Esophagus squamous epithelium (tissue), 5 donors: ENCODE measurements around the gene DOCK11. TPM values are rescaled to one million over a fixed set of nuclear protein-coding genes. Genes with fewer than 3 reads are reported as not detected.

ENCODE experiments used
- DNase-seq: peaks from one replicate; lab custom pipeline; 2025; lab: John Stamatoyannopoulos, UW
- H3K27ac ChIP-seq, 4 donors: fragments of 200-600 bp; sonication (generic); one replicate each; pipeline ENCODE4 v1.5.1; 2016 to 2019; ENCODE audit warnings: mild to moderate bottlenecking in 1 of 4
- H3K27me3 ChIP-seq, 4 donors: fragments of 200-600 bp; sonication (generic); 1 replicate in 3 of 4; 2 replicates in 1 of 4; pipeline versions ENCODE4 v1.5.1 to v1.6.0; 2017 to 2021; ENCODE audit warnings: antibody characterized with exemption in 1 of 4
- H3K36me3 ChIP-seq, 3 donors: fragments of 200-600 bp; sonication (generic); one replicate each; pipeline ENCODE4 v1.5.1; 2016 to 2019
- H3K4me1 ChIP-seq, 3 donors: fragments of 200-600 bp; sonication (generic); one replicate each; pipeline ENCODE4 v1.5.1; 2017 to 2019
- H3K4me3 ChIP-seq, 4 donors: fragments of 200-600 bp; sonication (generic); 1 replicate in 3 of 4; 2 replicates in 1 of 4; pipeline ENCODE4 v1.5.1; 2016 to 2019; ENCODE audit warnings: mild to moderate bottlenecking in 2 of 4, moderate library complexity in 1 of 4
- H3K9me3 ChIP-seq, 3 donors: fragments of 200-600 bp; sonication (generic); one replicate each; pipeline ENCODE4 v1.5.1; 2016 to 2019
- CTCF ChIP-seq, 6 experiments: fragments of 450-650 bp in 4 of 6; fragments of 200-600 bp in 2 of 6; sonication (generic) in 2 of 6; IDR thresholded peaks; one replicate each; pipeline ENCODE4 v1.5.1; 2016 to 2019; ENCODE audit warnings: antibody characterized with exemption in 6 of 6, mild to moderate bottlenecking in 4 of 6, moderate library complexity in 4 of 6
- POLR2A ChIP-seq, 4 donors: fragments of 450-650 bp; IDR thresholded peaks; one replicate each; pipeline ENCODE4 v1.6.1; 2017; ENCODE audit warnings: antibody characterized with exemption in 4 of 4, mild to moderate bottlenecking in 4 of 4, moderate library complexity in 3 of 4
- WGBS, 2 donors: methylation state at CpG; one replicate each; pipeline ENCODE4 v1.1.5; 2018; 5-methylcytosine and 5-hydroxymethylcytosine counted together
- intact Hi-C: fragments of 100-400 bp; cut with DNase I; formaldehyde crosslinking; loops from one replicate; pipeline ENCODE4 v1.15.0; 2022
- total RNA-seq, 4 donors: library from RNA; depleted of rRNA; stranded (reverse); fragments of >200 nt; gene quantifications; one replicate each; pipeline ENCODE4 v1.1.0, GENCODE V29; 2016
- donor health status: DM: yes; HTN: yes; CAD: no.

DOCK11 gene
- total RNA-seq, 4 donors from 2014 or later, result 1.1 to 16.4 (median 11.0) TPM

- no peak for DNase-seq
These were observed 127.4 kb downstream of the DOCK11 start for GRCh38 chrX:118623062-118623461.

GRCh38 chrX:118626346-118626745 is 130.7 kb downstream of the DOCK11 start:
- intact Hi-C loops, result no loop called here
- WGBS, 2 donors, result 68 to 88% methylated on average over 4 of the region's 4 CpGs
- no peaks in the 10 kb centered on the region for H3K27me3 ChIP-seq

More at GRCh38 chrX:118623062-118623461, 127.4 kb downstream of the DOCK11 start:
- Histone ChIP-seq H3K27ac (no peak overlapping the region), H3K36me3 (peaks cover 0 to 5% (median 0%) of the 10 kb centered on the region in 3 donors), H3K27me3 (no peaks in the 10 kb centered on the region), H3K9me3 (no peaks in the 10 kb centered on the region), H3K4me1 (no peaks in the 10 kb centered on the region), H3K4me3 (no peak overlapping the region)
- TF ChIP-seq POLR2A (IDR thresholded peaks at IDR 0.05) (no peak), CTCF (IDR thresholded peaks at IDR 0.05) (no peak)
- WGBS, 2 donors, result 75 to 100% methylated on average over 3 of the region's 3 CpGs
- intact Hi-C loops, result no loop called here

GRCh38 chrX:118627084-118627758 is 131.6 kb downstream of the DOCK11 start:
- Histone ChIP-seq H3K27me3 (no peaks in the 10 kb centered on the region), H3K4me3 (no peak overlapping the region), H3K9me3 (no peaks in the 10 kb centered on the region), H3K27ac (no peak overlapping the region), H3K4me1 (no peaks in the 10 kb centered on the region), H3K36me3 (peaks cover 0 to 14% (median 0%) of the 10 kb centered on the region in 3 donors)
- DNase-seq, result no peak
- intact Hi-C loops, result no loop called here
- TF ChIP-seq CTCF (IDR thresholded peaks at IDR 0.05), result peak in 5 of 6 experiments; percentile 11 to 41 (median 15)
- no peak for TF ChIP-seq POLR2A (IDR thresholded peaks at IDR 0.05)
- 33 to 55% methylated on average over 5 of the region's 5 CpGs for WGBS, 2 donors

More at GRCh38 chrX:118626346-118626745, 130.7 kb downstream of the DOCK11 start:
- no peak for DNase-seq
- no peaks in the 10 kb centered on the region for H3K9me3 ChIP-seq
- no peak overlapping the region for H3K27ac ChIP-seq
- no peak for TF ChIP-seq CTCF (IDR thresholded peaks at IDR 0.05)
- no peak for TF ChIP-seq POLR2A (IDR thresholded peaks at IDR 0.05)
- H3K4me3 ChIP-seq, result no peak overlapping the region
- no peaks in the 10 kb centered on the region for H3K4me1 ChIP-seq
- H3K36me3 ChIP-seq, result peaks cover 0 to 5% (median 0%) of the 10 kb centered on the region in 3 donors

GRCh38 chrX:118630848-118631247 is 135.2 kb downstream of the DOCK11 start:
- no peaks in the 10 kb centered on the region for H3K27me3 ChIP-seq
- TF ChIP-seq CTCF (IDR thresholded peaks at IDR 0.05) (no peak), POLR2A (IDR thresholded peaks at IDR 0.05) (no peak)
- no peaks in the 10 kb centered on the region for H3K4me1 ChIP-seq
- no peaks in the 10 kb centered on the region for H3K9me3 ChIP-seq
- intact Hi-C loops, result loop anchor here (10.0 kb wide), 1 partner anchor 174 kb away; no protein-coding TSS in a partner anchor
- no peak overlapping the region for H3K4me3 ChIP-seq
- 70 to 85% methylated on average over 7 of the region's 7 CpGs for WGBS, 2 donors
- H3K27ac ChIP-seq, result no peak overlapping the region
- H3K36me3 ChIP-seq, result peaks cover 0 to 27% (median 0%) of the 10 kb centered on the region in 3 donors
- no peak for DNase-seq

GRCh38 chrX:118631586-118631985 is 136.0 kb downstream of the DOCK11 start:
- Histone ChIP-seq H3K4me3 (no peak overlapping the region), H3K9me3 (no peaks in the 10 kb centered on the region), H3K27ac (no peak overlapping the region), H3K36me3 (peaks cover 0 to 23% (median 0%) of the 10 kb centered on the region in 3 donors), H3K27me3 (no peaks in the 10 kb centered on the region), H3K4me1 (no peaks in the 10 kb centered on the region)
- WGBS, 2 donors, result 83 to 89% methylated on average over 1 of the region's 1 CpG
- no peak for TF ChIP-seq POLR2A (IDR thresholded peaks at IDR 0.05)
- TF ChIP-seq CTCF (IDR thresholded peaks at IDR 0.05), result no peak
- no peak for DNase-seq
- intact Hi-C loops, result loop anchor here (10.0 kb wide), 1 partner anchor 173 kb away; no protein-coding TSS in a partner anchor
